DND-41 (cell line): ENCODE data around the gene GNG12.

Experiments
- EZH2 ChIP-seq: IDR thresholded peaks from 3 replicates; pipeline ENCODE4 v1.6.1; 2012; ENCODE audit warnings: borderline replicate concordance, low read depth, mild to moderate bottlenecking, moderate library complexity, low read length, inconsistent platforms; ENCODE audit not compliant: severe bottlenecking
- TF ChIP-seq, protein P1 (sequence below): IDR thresholded peaks from 2 replicates; pipeline ENCODE4 v1.5.1; 2012; ENCODE audit warnings: borderline replicate concordance, low read length, moderate library complexity, mild to moderate bottlenecking; ENCODE audit not compliant: poor library complexity, severe bottlenecking; ENCODE audit errors: extremely low read depth

DNA sequence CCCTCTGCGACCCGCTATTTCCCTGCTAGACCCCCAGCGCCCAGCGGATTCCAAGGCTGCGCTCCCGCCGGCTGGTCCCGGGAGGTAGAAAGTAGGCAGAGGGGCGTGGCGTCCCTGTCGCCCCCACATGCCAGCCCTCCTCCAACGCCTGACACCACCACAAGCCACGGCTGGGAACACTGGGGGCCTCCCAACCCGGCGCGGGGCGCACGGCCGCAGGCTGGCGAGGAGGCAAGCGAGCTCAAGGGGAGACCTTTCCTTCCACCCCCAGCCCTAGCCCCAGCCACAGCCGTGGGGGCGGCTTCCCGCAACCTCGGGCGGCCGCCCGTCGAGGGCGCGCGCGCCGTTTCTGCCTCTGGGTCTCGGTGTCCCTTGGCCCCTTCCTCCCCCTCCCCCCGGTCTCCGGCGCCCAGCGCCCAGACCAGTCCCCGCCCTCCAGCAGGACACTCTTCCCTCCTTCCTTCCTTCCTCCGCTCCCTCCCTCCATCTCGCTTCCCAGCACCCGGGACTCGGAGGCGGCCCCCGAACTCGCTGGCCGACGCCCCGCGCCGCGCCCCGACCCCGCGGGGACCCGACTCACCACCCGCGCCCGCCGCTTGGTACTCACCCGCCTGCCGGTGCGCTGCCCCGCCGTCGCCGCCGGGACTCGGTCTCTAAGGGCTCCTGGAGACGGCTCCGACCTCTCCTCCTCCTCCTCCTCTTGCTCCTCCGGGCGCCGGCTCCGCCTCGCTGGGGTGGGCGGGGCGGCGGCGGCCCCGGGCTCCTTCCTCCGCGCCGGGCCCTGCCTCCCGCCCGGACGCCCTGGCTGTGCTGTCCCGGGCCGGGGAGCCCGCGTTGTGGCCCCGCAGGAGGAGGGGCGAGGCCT lies at the start of gene GNG12:
- TF ChIP-seq, protein P1, sequence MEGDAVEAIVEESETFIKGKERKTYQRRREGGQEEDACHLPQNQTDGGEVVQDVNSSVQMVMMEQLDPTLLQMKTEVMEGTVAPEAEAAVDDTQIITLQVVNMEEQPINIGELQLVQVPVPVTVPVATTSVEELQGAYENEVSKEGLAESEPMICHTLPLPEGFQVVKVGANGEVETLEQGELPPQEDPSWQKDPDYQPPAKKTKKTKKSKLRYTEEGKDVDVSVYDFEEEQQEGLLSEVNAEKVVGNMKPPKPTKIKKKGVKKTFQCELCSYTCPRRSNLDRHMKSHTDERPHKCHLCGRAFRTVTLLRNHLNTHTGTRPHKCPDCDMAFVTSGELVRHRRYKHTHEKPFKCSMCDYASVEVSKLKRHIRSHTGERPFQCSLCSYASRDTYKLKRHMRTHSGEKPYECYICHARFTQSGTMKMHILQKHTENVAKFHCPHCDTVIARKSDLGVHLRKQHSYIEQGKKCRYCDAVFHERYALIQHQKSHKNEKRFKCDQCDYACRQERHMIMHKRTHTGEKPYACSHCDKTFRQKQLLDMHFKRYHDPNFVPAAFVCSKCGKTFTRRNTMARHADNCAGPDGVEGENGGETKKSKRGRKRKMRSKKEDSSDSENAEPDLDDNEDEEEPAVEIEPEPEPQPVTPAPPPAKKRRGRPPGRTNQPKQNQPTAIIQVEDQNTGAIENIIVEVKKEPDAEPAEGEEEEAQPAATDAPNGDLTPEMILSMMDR = no peak
- TF ChIP-seq EZH2 = no peak
